Raji (cell line): Measurements from ENCODE around the gene RIPK4.

Source experiments
- POLR2A ChIP-seq: IDR thresholded peaks from 2 replicates; pipeline ENCODE4 v1.6.1; 2011; ENCODE audit warnings: low read depth, low read length, control low read depth; ENCODE audit not compliant: insufficient read depth

Gene RIPK4

GRCh38 chr21:41801321-41802197 is 34.7 kb upstream of the RIPK4 start:
- no peak for TF ChIP-seq POLR2A

DNA sequence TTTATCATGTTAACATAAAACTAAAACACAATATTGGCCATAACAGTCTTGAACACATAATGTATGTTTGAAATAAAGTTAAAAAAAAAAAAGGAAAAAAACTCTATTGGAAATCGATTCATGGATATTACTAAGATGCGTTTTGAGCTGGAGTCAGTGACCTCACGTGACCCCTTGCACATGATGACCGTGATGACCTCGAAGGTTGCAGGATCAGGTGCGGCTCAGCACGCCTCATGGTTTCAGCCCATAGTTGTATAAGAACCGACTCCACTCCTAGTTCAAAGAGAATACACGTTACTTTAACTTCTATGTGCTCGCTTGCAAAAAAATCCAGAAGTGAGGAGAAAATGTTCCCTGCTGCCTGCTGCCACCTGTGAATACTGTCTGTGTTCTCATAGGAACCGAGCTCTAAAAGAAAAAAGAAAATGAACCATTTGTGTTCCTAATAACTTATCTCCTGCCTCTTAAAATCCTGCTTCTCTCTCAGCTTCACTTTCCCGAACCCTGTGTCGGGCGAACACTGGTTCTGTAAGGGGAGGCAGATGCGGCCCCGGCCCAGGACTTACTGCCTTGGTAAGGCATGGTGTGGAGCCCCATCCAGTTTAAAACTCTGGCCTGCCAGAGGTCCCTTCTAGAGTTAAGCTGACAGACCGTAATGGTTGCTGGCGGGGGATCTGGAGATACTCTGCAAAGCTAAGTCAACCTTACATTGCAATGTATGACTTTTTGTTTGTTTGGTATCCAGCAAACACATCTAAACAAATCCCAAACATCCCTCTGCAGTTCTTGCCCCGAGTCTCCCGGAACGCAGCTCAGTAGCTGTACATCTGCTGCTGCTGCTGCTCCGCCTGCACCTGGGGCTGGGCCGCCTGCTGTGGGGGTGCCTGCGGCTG is 33.8 kb upstream of the RIPK4 start:
- no peak for TF ChIP-seq POLR2A

DNA sequence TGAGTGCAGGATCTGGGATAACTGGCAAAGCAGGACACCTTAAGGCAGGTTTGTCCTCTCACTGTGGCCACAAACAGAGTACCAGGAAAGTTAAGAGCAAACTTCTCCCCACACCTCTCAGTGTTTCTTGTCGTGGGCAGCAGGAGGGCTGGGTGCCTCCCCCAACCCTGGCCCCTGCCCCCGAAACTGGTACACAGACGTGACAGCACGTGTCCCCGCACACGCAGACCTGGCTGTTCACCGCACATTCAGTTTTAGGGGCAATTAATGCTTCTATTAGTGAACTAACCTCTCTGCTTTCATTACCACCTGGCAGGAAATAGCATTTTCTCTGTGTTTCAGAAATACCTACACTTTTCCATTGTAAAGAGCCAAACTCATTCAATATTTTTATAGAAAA is 32.9 kb upstream of the RIPK4 start:
- TF ChIP-seq POLR2A: no peak

DNA sequence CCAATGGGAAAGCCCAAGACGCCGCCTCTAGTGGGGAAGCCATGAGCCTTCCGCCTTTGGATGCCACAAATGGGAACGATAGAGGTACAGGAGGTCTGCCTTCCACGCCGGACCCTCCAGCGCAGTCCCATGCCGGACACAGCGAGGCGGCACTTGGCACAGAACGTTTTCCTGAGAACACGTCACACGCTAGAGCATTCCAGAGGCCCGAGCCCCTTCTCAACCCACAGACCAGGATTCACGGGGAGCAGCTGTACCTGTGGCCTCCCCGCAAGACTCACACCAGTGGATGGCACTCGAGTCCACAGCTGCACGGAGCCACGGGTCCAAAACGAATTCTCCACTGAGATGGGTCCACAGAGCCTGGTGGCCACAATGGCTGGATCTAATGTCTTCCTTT is 31.5 kb upstream of the RIPK4 start:
- TF ChIP-seq POLR2A: no peak

- no peak for TF ChIP-seq POLR2A
Measured at GRCh38 chr21:41796476-41797080, 29.7 kb upstream of the RIPK4 start.

- no peak for TF ChIP-seq POLR2A
Measured at GRCh38 chr21:41795726-41796125, 28.9 kb upstream of the RIPK4 start.

- no peak for TF ChIP-seq POLR2A
Measured at GRCh38 chr21:41794600-41794999, 27.7 kb upstream of the RIPK4 start.

DNA sequence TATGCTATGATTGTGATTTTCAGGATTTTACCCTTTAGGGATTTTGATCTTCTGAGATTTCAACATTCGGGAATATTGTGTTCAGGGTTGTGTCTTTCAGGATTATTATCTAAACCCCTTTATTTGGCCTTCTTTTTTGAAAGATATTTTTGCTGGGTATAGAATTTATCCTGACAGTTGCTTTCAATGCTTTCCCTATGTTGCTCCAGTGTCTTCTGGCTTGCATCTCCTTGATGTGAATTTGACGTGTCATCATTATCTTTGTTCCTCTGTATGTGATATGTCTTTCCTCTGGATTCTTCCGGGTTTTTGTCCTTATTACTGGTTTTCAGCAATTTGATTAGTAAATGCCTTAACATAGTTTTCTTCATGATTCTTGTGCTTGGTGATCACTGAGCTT is 25.9 kb upstream of the RIPK4 start:
- TF ChIP-seq POLR2A: no peak

DNA sequence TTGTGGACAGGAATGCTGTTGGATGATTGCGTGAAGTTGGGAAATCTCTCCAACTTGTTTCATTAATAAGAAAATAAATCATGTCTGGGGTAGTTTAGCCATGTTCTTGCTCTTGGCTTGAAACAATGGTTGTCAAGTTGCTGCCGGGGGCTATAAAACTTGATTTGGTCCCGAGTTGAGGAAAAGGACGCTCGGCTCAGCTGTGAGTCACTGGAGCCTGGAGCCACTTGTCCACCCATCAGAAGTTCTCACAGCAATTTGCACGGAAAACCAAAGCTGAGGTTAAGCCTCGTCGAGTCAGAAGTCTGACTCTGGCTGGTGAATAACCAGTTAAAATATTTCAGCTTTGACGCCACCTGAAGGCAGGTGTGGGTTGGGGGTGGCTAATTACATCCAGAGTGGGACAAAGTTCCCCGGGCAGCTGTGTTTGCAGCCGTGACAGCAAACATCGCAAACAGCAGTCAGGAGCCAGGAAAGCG is 19.7 kb upstream of the RIPK4 start:
- no peak for TF ChIP-seq POLR2A

DNA sequence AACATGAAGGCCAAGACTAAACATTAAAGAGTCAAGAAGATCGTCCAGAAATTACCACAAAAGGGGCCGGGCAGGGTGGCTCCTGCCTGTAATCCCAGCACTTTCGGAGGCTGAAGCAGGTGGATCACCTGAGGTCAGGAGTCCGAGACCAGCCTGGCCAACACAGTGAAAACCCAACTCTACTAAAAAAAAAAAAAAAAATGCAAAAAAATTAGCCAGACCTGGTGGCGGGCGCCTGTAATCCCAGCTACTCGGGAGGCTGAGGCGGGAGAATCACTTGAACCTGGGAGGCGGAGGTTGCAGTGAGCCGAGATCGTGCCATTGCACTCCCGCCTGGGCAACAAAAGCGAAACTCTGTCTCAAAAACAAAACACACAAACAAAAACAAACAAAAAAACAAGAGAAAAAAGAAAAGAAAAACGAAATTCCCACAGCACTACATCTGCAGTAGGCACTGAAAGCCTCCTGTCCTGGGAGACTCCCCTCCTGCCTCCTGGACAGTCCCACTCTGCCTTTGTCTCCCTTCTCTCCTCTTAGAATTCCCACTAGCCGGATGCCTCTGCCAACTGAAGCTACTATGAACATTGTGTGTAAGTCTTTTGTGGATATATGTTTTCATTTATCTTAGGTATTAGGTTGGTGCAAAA is 17.7 kb upstream of the RIPK4 start:
- TF ChIP-seq POLR2A: no peak

DNA sequence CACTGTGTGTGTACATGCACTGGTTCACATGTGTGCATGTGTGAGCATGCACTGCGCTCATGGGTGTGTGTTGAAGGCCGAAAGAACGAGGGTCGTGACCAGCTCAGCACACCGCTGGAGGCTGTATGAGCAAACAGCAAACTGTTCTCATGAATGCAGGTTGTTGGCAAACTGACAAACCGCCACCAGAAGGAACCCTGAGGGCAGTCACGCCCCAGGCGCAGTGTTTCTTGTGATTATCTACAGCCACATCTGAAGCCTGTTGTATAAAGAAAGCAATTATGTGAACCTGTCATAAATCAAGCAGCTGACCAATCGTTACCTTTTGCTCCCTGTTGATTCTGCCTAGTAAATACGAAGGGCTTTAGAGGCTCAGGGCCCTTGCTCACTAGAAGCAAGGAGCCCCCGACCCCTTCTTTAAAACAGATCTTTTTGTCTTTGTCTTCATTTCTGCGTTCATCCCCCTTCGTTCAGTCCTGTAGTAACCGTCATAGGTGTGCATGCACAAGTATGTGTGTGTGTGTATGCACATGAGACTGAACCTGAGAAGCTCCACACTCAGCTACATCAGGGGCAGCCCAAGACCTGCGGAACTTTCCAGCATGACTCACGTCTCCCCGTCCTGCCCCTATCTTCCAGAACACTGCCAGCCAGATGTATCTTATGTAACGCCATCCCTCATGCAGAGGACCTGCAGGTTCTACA is 16.8 kb upstream of the RIPK4 start:
- no peak for TF ChIP-seq POLR2A

GRCh38 chr21:41781050-41781410 is 14.2 kb upstream of the RIPK4 start:
- TF ChIP-seq POLR2A: no peak

GRCh38 chr21:41780337-41781049 is 13.6 kb upstream of the RIPK4 start:
- TF ChIP-seq POLR2A: no peak

DNA sequence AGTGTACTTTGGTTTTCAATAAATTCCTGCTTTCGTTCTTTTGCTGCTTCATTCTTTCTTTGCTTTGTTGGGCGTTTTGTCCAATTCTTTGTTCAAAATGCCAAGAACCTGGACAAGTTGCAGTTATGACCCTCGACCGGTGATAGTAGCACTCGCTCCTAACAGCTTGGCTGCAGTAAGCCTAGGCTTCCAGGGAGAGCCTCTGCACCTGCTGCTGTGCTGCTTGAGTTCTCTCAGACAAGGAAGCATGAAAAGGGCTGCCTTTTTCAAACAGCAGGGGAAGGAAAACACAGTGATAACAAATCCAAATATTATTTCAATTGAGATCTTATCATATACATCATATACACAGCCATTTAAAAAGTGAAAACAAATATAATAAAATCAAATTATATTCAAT is 12.8 kb upstream of the RIPK4 start:
- no peak for TF ChIP-seq POLR2A
